NCI-H128 (cell line): ENCODE measurements around the gene ZNF154.
"Not testable (repeated sequence)": the region's sequence is repeated elsewhere in the genome, so short reads cannot be mapped to it uniquely, and the experiment has no call there.

Experiments used
- DNase-seq: peaks from one replicate; lab custom pipeline; 2025; ENCODE audit not compliant: unreplicated experiment; lab: John Stamatoyannopoulos, UW

Gene ZNF154

GRCh38 chr19:57708641-57709361, at the start of gene ZNF154:
Gene ZNF154, minus strand, starts transcription at chr19:57709204. Its CDS starts 233 bp downstream, at chr19:57708971.
- DNase-seq, result no peak

GRCh38 chr19:57757941-57758340, 48.9 kb upstream of the ZNF154 start:
- DNase-seq, result no peak

- no peak for DNase-seq
Measured at GRCh38 chr19:57755031-57755430, 46.0 kb upstream of the ZNF154 start.

GRCh38 chr19:57754091-57754673, 45.2 kb upstream of the ZNF154 start:
- DNase-seq, result no peak

- DNase-seq, result no peak
Measured at GRCh38 chr19:57748029-57748428, 39.0 kb upstream of the ZNF154 start.

- no peak for DNase-seq
Measured at GRCh38 chr19:57747472-57747807, 38.4 kb upstream of the ZNF154 start.

- peak; percentile 57 for DNase-seq
Measured at GRCh38 chr19:57746580-57747471, 37.8 kb upstream of the ZNF154 start, which contains the start of gene ZNF776. Gene ZNF776, plus strand, starts transcription at chr19:57746815. Its CDS starts 244 bp downstream, at chr19:57747059.

- not testable (repeated sequence) for DNase-seq
Measured at GRCh38 chr19:57738770-57739169, 29.8 kb upstream of the ZNF154 start.

GRCh38 chr19:57738320-57738719, 29.3 kb upstream of the ZNF154 start:
- DNase-seq, result not testable (repeated sequence)

GRCh38 chr19:57720878-57721277, 11.9 kb upstream of the ZNF154 start:
- no peak for DNase-seq

- DNase-seq, result no peak
Measured at GRCh38 chr19:57719901-57720519, 11.0 kb upstream of the ZNF154 start.

GRCh38 chr19:57719424-57719823, 10.4 kb upstream of the ZNF154 start:
- DNase-seq, result no peak

GRCh38 chr19:57712222-57712621, 3.2 kb upstream of the ZNF154 start:
- no peak for DNase-seq

GRCh38 chr19:57709616-57710015, 612 bp upstream of the ZNF154 start:
- DNase-seq, result no peak

GRCh38 chr19:57706346-57706745, 2.7 kb downstream of the ZNF154 start:
- DNase-seq, result no peak

- no peak for DNase-seq
Measured at GRCh38 chr19:57701625-57702024, 7.4 kb downstream of the ZNF154 start.

- DNase-seq, result no peak
Measured at GRCh38 chr19:57689750-57690149, 19.3 kb downstream of the ZNF154 start.

GRCh38 chr19:57688011-57688763, 20.8 kb downstream of the ZNF154 start:
- DNase-seq, result no peak

GRCh38 chr19:57687363-57688010, 21.5 kb downstream of the ZNF154 start:
- no peak for DNase-seq

GRCh38 chr19:57686727-57687126, 22.3 kb downstream of the ZNF154 start:
- no peak for DNase-seq
